Endometrial microvascular endothelial cells (primary cell): Measurements from ENCODE around the gene CCT2. TPM values are rescaled to one million over a fixed set of nuclear protein-coding genes. Genes with fewer than 3 reads are reported as not detected.
"Not testable (repeated sequence)": the region's sequence is repeated elsewhere in the genome, so short reads cannot be mapped to it uniquely, and the experiment has no call there.

Experiments
- in situ Hi-C: cut with HindIII; loops from 2 replicates; pipeline ENCODE4 v1.10.0; 2017; ENCODE audit warnings: low sequenced_read_pairs, low pct_unique_long_range_greater_than_20kb; ENCODE audit errors: inconsistent ontology term
- total RNA-seq: library from RNA; depleted of rRNA; stranded (reverse); fragments of >200 nt; gene quantifications from one replicate; pipeline ENCODE4 v1.2.3, GENCODE V29; 2015; ENCODE audit errors: inconsistent ontology term

Gene CCT2
- total RNA-seq, 1 donor from 2014 or later: 324 TPM

DNA sequence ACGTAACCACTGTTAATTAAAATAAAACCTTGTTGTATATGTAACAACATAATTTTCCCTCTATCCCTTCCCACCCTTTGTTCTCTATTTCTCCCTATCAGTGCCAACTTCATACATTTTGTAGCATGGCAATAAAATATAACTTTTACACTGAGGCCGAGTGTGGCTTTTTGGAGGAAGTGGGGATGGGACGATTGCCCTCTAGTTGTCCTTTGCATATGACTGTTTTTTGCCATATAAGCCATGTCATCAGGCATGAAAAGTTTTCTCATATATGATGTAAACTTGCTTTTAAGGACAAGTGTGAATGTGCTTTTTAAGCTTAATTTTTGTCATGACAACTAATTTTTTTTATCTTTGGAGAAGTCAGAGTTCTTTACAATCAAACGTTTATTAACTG is 6.2 kb upstream of the CCT2 start:
- in situ Hi-C loops: loop anchor here (25.0 kb wide), 1 partner anchor 167 kb away; no protein-coding TSS in a partner anchor

- in situ Hi-C loops: loop anchor here (25.0 kb wide), 1 partner anchor 168 kb away; no protein-coding TSS in a partner anchor
Measured at GRCh38 chr12:69580074-69580473, 5.2 kb upstream of the CCT2 start.

GRCh38 chr12:69583203-69583602 is 2.1 kb upstream of the CCT2 start:
- in situ Hi-C loops: loop anchor here (25.0 kb wide), 1 partner anchor 171 kb away; no protein-coding TSS in a partner anchor

DNA sequence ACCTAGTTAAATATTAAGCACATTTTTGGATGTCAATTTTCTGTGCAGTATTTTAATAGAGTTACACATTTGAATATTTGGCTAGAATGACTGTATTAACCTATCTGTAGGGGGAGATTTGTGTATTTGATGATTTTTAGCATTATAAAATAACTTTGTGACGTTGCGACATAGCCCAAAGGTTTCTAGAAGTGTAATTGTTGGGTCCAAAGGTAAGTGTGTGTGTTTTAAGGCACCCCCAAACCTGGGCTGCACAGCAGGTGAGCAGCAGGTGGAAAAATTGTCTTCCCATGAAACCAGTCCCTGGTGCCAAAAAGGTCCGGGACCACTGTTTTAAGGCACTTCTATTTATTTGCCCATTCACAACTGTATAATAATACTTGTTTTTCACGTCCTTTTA is 3.3 kb downstream of the CCT2 start:
- in situ Hi-C loops: loop anchor here (25.0 kb wide), 1 partner anchor 176 kb away; no protein-coding TSS in a partner anchor

- in situ Hi-C loops: loop anchor here (25.0 kb wide), 1 partner anchor 177 kb away; no protein-coding TSS in a partner anchor
Measured at GRCh38 chr12:69589082-69589481, 3.8 kb downstream of the CCT2 start.

DNA sequence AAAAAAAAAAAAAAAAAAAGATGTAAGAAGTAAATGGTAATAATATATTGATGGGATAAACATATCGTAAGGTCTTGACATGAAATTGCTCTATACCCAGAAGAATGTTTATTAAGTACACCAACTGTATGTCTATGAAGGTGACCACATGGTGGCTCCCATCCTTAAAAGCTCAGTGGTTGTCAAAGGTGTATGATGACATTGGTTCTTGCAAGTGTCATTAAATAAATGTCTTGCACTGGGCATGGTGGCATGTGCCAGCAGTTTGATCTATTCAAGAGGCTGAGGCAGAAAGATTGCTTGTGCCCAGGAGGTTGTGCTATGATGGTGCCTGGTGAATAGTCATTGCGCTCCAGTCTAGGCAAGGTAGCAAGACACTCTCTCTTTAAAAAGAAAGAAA is 10.4 kb downstream of the CCT2 start:
- in situ Hi-C loops: loop anchor here (25.0 kb wide), 1 partner anchor 183 kb away; no protein-coding TSS in a partner anchor

DNA sequence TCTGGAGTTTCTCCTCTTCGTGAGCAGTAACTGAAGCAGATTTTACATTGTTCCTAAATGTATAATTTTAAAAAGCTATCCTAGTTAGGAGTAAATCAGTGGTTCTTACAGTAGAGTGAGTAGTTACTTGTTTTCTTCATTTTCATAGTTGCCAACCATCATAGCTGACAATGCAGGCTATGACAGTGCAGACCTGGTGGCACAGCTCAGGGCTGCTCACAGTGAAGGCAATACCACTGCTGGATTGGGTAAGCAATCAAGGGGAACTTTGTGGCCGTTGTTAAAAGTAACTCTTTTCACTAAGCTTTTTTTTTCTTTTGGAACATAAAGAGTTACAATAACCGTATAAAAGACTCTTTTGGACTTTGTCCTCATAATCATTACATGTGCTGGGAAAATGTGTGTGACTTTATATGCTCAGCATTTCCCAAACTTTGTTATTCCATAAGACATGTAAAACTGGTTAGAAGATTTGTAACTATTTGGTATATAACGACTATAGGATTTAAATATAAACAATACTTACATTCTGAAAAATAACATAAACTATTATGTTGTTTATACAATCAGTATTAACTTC is 13.0 kb downstream of the CCT2 start:
- in situ Hi-C loops: loop anchor here (25.0 kb wide), 1 partner anchor 186 kb away; no protein-coding TSS in a partner anchor

DNA sequence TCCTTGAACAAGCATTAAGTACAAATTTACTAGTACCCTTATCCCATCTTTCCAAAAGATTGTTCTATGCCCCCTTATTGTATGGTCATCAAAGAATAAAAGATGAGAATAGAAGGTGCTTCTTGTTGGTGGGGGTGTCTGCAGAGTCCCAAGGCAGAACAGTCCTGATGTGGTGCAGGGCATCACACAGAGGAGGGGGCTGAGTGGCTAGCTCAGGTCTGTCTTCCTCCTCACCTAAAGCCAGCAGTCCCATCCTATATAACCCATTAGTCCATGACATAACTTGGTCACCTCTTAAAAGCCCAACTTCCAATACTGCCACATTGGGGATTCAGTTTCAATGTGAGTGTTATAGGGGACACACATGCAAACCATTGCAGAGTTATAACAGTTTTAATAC is 15.5 kb downstream of the CCT2 start:
- in situ Hi-C loops: no loop called here

- in situ Hi-C loops: no loop called here
Measured at GRCh38 chr12:69601962-69602685, 16.9 kb downstream of the CCT2 start.

- in situ Hi-C loops: no loop called here
Measured at GRCh38 chr12:69602954-69603353, 17.7 kb downstream of the CCT2 start.

GRCh38 chr12:69603556-69603955 is 18.3 kb downstream of the CCT2 start:
- in situ Hi-C loops: not testable (repeated sequence)

GRCh38 chr12:69604275-69604674 is 19.0 kb downstream of the CCT2 start:
- in situ Hi-C loops: not testable (repeated sequence)

DNA sequence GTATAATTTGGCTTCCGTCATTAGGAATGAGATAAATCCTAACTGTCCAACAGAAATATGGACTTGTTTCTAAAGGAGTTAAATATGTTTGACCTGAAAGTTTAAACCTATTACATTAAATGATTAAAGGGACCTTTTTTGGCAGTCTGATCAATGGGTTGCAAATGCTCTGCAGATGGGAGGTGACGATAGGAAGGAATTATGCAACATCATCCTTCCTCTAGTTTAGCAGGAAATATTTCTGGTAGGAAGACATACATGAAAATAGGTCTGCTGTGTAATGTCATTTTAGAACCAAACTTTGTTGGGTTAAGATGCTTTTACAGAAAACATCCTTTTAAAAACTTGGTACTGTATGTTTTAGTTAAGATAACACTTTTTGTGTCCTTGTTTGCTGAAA is 22.9 kb downstream of the CCT2 start:
- in situ Hi-C loops: no loop called here

DNA sequence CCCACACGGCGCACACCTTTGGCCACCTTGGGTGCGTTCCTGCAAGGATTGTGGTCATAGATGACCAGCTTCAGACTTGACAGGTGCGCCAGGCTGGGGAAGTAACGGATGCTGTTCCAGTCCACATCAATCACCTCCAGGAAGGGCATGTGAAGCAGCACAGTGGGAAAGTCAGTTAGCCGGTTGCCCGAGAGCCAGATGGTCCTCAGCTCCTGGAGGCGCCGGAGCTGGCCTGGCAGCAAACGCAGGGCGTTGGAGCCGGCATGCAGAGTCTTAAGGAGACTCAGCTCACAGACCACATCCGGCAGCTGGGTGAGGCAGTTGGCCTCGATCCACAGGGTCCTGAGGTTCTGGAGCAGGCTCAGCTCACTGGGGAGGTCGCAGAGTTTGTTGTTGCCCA is 24.9 kb downstream of the CCT2 start:
- in situ Hi-C loops: no loop called here

DNA sequence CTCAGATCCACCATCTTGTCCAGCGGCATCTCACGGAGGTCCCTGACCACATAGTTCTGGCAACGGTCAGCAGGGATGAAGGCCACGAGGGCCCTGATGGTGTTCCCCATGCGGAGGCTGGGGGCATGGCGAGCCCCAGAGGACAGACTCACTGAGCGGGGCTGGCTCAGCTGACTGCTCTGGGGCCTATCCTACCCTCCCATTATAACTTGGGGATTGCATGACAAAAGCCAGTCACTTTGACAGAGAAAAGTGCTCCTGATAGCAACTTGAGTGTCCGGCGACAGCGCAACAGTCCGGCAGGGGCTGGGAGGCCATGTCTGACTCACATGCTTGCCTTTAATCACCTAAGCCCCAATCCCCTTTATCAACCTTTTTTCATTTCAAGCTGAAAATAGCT is 25.5 kb downstream of the CCT2 start, which contains the start of gene LRRC10:
Gene LRRC10, minus strand, starts transcription at position 179 of the 400 bp plus-strand sequence. Its CDS starts 69 bp downstream, at position 110.
- in situ Hi-C loops: no loop called here

DNA sequence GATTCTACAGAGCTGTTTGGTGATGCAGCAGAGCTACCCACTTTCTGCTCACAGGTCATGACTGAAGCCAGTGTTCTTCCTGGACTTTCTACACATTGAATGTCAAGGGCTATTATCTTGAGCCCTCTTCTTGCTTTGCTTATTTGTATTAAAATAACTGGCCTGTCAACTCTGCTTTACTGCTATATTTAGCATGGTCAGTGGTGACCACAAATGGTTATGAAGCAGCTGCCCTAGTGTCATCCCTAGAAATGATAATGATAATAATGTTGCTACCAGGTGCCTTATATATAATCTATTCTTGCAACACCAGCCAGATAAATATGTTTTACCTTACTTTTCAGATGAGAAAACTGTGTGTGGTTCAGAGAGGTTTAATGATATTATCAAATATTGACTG is 28.1 kb downstream of the CCT2 start:
- in situ Hi-C loops: no loop called here

- in situ Hi-C loops: no loop called here
Measured at GRCh38 chr12:69616025-69616424, 30.8 kb downstream of the CCT2 start.

DNA sequence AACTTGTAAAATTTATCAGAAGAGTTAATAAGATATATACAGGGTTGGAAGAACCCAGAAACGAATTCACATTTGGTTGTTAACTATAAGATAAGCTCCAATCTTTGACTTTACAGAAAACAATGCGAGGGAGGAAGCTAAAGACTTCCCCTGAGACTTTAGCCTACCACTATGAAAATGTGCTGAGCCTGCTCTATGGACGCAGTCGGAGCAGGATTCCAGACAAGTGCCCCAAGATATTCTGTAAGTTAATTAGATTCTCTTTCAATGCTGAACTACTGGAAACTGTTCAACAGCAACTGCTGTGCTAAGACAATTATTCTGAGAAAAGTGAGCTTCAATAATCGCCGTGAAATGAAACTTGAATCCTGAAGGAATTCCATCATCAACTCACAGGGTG is 33.8 kb downstream of the CCT2 start:
- in situ Hi-C loops: no loop called here

DNA sequence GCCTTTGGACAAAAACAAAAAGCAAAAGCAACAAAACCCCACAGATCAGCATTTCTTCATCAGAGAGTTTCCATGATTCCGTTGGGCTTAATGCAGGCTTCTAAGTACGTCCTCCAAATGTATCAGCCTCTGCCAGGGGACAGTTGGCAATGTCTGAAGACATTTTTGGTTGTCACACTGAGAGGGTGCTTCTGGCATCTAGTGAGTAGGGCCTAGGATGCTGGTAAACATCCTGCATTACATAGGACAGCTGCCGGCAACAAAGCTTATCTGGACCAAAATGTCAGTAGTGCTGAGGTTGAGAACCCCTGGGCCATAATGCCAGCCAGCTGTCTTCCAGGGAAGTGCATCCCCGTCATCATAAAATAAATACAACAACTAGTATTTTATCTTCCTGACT is 34.8 kb downstream of the CCT2 start:
- in situ Hi-C loops: no loop called here

GRCh38 chr12:69620921-69621320 is 35.7 kb downstream of the CCT2 start:
- in situ Hi-C loops: no loop called here
